Choroid plexus epithelial cell (primary cell): ENCODE measurements around the gene CDH7.

ENCODE experiments used
- DNase-seq: peaks from one replicate; pipeline ENCODE4 v3.0.0-alpha.2; 2010; ENCODE audit warnings: low read depth
- H3K4me3 ChIP-seq: 2 replicates; pipeline ENCODE4 v1.5.1; 2011; ENCODE audit warnings: low read depth, mild to moderate bottlenecking, control low read depth, low read length, moderate library complexity
- TF ChIP-seq, protein P1 (sequence below): conservative IDR thresholded peaks from 2 replicates; pipeline ENCODE4 v1.5.1; 2011; ENCODE audit warnings: low read depth, mild to moderate bottlenecking, control low read depth, inconsistent platforms, low read length, moderate library complexity

Gene CDH7

DNA sequence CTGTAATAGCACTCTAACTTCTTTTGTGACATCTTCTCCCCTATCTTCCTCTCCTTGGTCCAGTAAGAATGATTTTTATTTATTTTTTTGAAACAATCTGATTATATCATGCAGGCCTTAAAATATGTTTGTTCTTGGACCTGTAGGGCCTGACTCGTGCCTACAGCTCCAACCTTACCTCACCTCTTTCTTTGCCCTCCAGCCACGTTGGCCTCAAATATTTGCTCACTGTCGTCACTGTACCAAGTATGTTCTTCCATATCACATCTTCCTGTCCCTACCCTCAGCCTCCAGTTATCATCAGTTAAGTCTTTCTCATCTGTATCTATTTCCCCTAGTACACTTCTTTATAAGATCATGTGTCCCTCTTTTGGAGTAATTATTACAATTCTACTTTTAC is 125.5 kb downstream of the CDH7 start:
- no peak for DNase-seq
- no peak overlapping the region for H3K4me3 ChIP-seq
- TF ChIP-seq, protein P1, sequence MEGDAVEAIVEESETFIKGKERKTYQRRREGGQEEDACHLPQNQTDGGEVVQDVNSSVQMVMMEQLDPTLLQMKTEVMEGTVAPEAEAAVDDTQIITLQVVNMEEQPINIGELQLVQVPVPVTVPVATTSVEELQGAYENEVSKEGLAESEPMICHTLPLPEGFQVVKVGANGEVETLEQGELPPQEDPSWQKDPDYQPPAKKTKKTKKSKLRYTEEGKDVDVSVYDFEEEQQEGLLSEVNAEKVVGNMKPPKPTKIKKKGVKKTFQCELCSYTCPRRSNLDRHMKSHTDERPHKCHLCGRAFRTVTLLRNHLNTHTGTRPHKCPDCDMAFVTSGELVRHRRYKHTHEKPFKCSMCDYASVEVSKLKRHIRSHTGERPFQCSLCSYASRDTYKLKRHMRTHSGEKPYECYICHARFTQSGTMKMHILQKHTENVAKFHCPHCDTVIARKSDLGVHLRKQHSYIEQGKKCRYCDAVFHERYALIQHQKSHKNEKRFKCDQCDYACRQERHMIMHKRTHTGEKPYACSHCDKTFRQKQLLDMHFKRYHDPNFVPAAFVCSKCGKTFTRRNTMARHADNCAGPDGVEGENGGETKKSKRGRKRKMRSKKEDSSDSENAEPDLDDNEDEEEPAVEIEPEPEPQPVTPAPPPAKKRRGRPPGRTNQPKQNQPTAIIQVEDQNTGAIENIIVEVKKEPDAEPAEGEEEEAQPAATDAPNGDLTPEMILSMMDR = no peak

DNA sequence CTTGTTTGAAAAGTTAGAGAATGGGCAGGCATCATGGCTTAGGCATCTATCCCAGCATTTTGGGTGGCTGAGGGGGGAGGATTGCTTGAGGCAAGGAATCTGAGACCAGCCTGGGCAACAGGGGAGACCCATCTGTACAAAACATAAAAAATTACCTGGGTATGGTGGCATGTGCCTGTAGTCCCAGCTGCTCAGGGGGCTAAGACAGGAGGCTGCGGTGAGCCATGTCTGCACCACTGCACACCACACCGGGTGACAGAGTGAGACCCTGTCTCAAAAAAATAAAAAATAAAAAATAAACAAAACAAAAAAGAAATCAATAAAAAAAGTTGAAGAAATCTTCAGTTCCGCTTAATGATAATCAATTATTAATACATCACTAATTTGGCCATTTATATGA is 146.5 kb downstream of the CDH7 start:
- DNase-seq = no peak
- TF ChIP-seq, protein P1 = no peak
- H3K4me3 ChIP-seq = no peak overlapping the region

DNA sequence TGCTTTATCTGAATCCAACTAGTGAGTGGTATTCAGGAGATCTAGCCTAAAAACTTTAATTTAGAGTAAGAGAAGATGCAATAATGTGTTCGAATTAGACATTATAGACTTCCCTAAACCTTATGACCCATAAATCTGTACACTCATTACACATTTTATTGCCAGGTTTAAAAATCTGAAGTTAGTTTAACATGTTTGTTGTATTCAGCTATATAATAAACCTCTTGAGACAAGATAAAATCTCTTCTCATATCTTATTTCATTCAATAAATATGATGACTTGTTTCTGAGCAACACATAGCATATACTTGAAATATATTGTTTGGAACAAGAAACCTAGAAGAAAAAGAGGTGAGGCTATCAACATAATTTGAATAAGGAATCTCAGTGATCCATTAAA is 150.7 kb downstream of the CDH7 start:
- TF ChIP-seq, protein P1 = no peak
- DNase-seq = no peak
- no peak overlapping the region for H3K4me3 ChIP-seq

DNA sequence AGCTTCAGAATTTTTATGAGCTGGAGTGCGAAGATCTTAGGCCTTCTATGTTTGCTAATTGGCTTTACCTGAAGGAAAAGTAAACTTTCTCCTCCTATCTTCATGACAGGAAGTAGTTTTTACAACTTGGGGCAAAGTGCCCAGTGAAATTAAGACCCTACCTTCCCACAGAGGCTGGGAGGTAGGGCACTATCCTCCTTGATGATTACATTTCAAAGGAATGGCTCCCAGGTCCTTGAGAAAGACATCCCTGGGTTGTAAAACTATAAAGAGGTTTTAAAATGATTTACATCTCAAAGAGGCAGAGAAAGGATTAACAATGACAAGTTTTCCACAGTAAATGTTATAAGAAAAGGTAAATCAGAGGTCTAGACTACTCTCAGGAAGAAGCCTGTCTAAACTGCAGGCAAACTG is 155.8 kb downstream of the CDH7 start:
- TF ChIP-seq, protein P1 = no peak
- DNase-seq = no peak
- no peak overlapping the region for H3K4me3 ChIP-seq

DNA sequence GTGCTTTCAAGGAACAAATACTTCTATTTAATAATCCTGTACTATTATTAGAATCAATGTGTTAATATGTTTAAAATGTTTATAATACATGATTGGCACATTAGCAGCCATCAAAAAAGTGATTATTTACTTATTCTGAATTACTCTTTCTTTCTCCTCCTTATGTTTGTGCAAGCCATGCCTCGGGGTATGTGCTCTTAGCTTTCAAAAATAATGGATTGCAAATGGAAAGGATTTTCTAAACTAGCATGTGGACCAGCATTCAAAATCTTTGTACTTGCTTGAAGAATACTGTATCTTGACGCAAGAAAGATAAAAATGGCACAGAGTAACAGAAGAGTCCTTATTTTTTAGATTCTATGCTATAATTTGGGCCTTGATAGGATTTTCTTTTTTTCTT is 156.5 kb downstream of the CDH7 start:
- DNase-seq = no peak
- TF ChIP-seq, protein P1 = no peak
- H3K4me3 ChIP-seq = no peak overlapping the region

DNA sequence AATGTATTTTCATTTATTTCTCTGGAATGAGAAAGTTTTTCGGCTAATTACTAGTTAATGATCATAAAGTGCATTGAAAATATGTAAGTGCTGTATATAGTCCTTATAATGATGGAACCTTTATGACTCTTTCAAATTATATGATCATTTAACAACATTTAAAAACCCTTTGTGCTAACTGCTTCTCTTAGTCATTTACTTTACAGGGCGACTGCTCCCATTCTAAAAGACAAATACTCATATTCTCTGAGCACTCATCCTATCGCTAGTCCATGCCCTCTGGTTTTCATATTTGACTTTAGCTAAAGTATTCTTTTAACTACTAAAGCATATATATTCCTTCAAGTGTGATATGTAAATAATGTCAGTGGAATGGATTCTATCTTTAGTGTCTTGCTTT is 168.2 kb downstream of the CDH7 start:
- TF ChIP-seq, protein P1 = no peak
- DNase-seq = no peak
- H3K4me3 ChIP-seq = no peak overlapping the region

DNA sequence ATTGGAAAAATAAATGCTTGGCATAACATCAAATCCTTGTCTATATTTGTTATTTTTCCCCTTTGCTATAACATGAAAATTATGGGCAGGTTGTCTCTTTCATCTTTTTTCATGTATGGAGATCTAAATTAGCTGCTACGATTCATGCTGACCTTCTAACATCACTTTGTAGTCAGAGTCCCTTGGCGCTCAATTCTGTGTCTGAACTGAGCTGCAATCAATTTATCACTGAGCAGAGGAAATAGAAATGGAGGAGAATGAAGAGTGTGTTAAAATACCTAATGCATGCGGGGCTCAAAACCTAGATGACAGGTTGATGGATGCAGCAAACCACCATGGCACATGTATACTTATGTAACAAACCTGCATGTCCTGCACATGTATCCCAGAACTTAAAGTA is 168.9 kb downstream of the CDH7 start:
- no peak overlapping the region for H3K4me3 ChIP-seq
- TF ChIP-seq, protein P1 = no peak
- DNase-seq = no peak
